NK-92 (cell line): Measurements from ENCODE around the gene ZNHIT6.

Experiments
- DNase-seq: peaks from one replicate; lab custom pipeline; 2025; ENCODE audit not compliant: unreplicated experiment; lab: John Stamatoyannopoulos, UW

ZNHIT6 gene

GRCh38 chr1:85599681-85600080 lies 108.6 kb downstream of the ZNHIT6 start:
- no peak for DNase-seq
